IPS-15b (cell line): ENCODE results near the gene MLKL.
"Not testable (repeated sequence)": the region's sequence is repeated elsewhere in the genome, so short reads cannot be mapped to it uniquely, and the experiment has no call there.

Source experiments
- H3K27me3 ChIP-seq: one replicate; pipeline ENCODE4 v1.6.1; 2013; ENCODE audit warnings: low read length; ENCODE audit not compliant: control insufficient read depth, insufficient read depth
- H3K36me3 ChIP-seq: one replicate; pipeline ENCODE4 v1.6.1; 2013; ENCODE audit warnings: low read length; ENCODE audit not compliant: control insufficient read depth, insufficient read depth
- H3K4me1 ChIP-seq: one replicate; pipeline ENCODE4 v1.6.1; 2013; ENCODE audit warnings: mild to moderate bottlenecking, low read length; ENCODE audit not compliant: control insufficient read depth, insufficient read depth
- H3K4me3 ChIP-seq: one replicate; pipeline ENCODE4 v1.5.1; 2013; ENCODE audit warnings: low read depth, low read length
- H3K9ac ChIP-seq: one replicate; pipeline ENCODE4 v1.6.1; 2013; ENCODE audit warnings: low read depth, mild to moderate bottlenecking, low read length
- H3K9me3 ChIP-seq: one replicate; pipeline ENCODE4 v1.6.1; 2013; ENCODE audit warnings: mild to moderate bottlenecking, low read length; ENCODE audit not compliant: control insufficient read depth, insufficient read depth

Gene MLKL

GRCh38 chr16:74657870-74658642 lies 42.6 kb downstream of the MLKL start:
- Histone ChIP-seq H3K27me3 (no peaks in the 10 kb centered on the region), H3K4me1 (no peaks in the 10 kb centered on the region), H3K36me3 (peaks cover 28% of the 10 kb centered on the region), H3K9ac (no peak overlapping the region), H3K9me3 (no peaks in the 10 kb centered on the region), H3K4me3 (no peak overlapping the region)

GRCh38 chr16:74654536-74655050 lies 46.1 kb downstream of the MLKL start:
- H3K27me3 ChIP-seq, result no peaks in the 10 kb centered on the region
- H3K36me3 ChIP-seq, result peaks cover 30% of the 10 kb centered on the region
- H3K4me3 ChIP-seq, result no peak overlapping the region
- H3K4me1 ChIP-seq, result no peaks in the 10 kb centered on the region
- no peaks in the 10 kb centered on the region for H3K9me3 ChIP-seq
- H3K9ac ChIP-seq, result no peak overlapping the region

- H3K9me3 ChIP-seq, H3K4me3 ChIP-seq, H3K27me3 ChIP-seq, H3K9ac ChIP-seq, H3K4me1 ChIP-seq: not testable (repeated sequence)
- peaks cover 29% of the 10 kb centered on the region for H3K36me3 ChIP-seq
Observed at GRCh38 chr16:74652883-74653282, 47.8 kb downstream of the MLKL start.

- Histone ChIP-seq H3K9me3 (no peaks in the 10 kb centered on the region), H3K9ac (no peak overlapping the region), H3K36me3 (peaks cover 29% of the 10 kb centered on the region), H3K4me3 (no peak overlapping the region), H3K27me3 (no peaks in the 10 kb centered on the region), H3K4me1 (no peaks in the 10 kb centered on the region)
Observed at GRCh38 chr16:74652249-74652648, 48.4 kb downstream of the MLKL start.

- H3K4me3 ChIP-seq, result no peak overlapping the region
- no peaks in the 10 kb centered on the region for H3K4me1 ChIP-seq
- H3K27me3 ChIP-seq, result no peaks in the 10 kb centered on the region
- H3K36me3 ChIP-seq, result peaks cover 29% of the 10 kb centered on the region
- no peak overlapping the region for H3K9ac ChIP-seq
- no peaks in the 10 kb centered on the region for H3K9me3 ChIP-seq
Observed at GRCh38 chr16:74651841-74652240, 48.8 kb downstream of the MLKL start.

DNA sequence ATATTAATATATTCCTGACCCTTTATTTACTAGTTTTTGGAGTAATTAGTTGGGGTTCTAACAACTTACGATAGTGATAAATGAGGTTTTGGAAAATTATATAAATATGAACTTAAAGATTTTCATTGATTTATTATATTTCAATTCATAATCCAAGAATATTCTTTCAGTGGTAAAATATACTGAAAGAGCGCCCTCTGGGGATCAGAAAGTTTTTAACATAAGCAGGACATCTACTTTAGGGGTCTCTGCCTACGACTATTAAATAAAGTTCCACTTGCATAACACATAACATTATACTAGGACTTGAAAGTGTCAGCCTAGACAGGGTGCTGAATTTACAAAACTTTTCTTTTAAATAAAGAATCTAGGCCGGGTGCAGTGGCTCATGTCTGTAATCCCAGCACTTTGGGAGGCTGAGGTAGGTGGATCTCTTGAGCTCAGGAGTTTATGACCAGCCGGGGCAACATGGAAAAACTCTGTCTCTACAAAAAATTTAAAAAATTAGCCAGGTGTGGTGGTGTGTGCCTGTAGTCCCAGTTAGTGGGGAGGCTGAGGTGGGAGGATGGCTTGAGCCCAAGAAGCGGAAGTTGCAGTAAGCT lies 49.6 kb downstream of the MLKL start:
- Histone ChIP-seq H3K4me3 (no peak overlapping the region), H3K27me3 (no peaks in the 10 kb centered on the region), H3K4me1 (no peaks in the 10 kb centered on the region), H3K36me3 (peaks cover 32% of the 10 kb centered on the region), H3K9me3 (no peaks in the 10 kb centered on the region), H3K9ac (no peak overlapping the region)

DNA sequence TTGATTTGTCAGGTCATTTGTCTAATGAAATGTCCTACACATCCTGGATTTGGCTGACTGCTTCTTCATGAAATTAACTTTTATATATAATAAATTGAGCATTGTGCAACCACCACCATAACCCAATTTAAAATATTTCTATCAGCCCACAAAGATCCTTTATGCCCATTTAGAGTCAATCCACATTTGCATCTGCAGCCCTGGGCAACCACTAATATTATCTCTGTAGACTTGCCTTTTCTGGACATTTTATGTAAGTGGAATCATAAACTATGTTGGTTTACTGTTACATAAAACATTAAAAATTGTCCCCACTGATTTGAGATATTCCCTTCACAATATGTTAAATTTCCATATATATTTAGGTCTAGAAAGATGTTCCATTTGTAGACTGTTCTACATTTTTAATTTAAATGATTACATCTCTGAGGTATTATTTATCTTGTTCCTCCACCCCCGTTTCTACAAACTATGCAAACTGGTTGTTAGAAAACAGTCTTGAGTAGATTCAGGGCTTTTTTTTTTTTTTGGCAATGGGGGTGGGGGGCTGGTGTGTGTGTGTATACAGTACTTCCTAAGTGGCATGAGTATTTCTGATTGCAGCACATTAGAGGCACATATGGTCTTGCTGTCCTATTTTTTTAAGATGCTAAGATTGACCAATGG lies 50.7 kb downstream of the MLKL start:
- Histone ChIP-seq H3K9ac (no peak overlapping the region), H3K36me3 (peaks cover 37% of the 10 kb centered on the region), H3K27me3 (no peaks in the 10 kb centered on the region), H3K9me3 (no peaks in the 10 kb centered on the region), H3K4me3 (no peak overlapping the region), H3K4me1 (no peaks in the 10 kb centered on the region)

DNA sequence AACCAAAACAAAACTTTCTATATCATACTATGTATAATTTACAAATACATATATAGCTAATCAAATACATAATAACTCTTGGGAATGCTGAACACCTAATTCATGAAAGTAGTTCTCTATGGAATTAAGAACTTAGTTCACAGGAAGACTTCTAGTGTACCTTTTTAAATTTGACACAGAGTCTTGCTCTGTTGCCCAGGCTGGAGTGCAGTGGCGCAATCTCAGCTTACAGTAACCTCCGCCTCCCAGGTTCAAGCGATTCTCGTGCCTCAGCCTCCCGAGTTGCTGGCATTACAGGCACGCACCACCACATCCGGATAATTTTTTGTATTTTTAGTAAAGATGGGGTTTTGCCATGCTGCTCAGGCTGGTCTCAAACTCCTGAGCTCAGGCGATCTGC lies 58.7 kb downstream of the MLKL start:
- peaks cover 41% of the 10 kb centered on the region for H3K36me3 ChIP-seq
- H3K27me3 ChIP-seq, result no peaks in the 10 kb centered on the region
- H3K4me3 ChIP-seq, result no peak overlapping the region

GRCh38 chr16:74637742-74638453 lies 62.8 kb downstream of the MLKL start:
- Histone ChIP-seq H3K4me3 (no peak overlapping the region), H3K4me1 (no peaks in the 10 kb centered on the region), H3K27me3 (no peaks in the 10 kb centered on the region), H3K36me3 (peaks cover 34% of the 10 kb centered on the region), H3K9me3 (no peaks in the 10 kb centered on the region), H3K9ac (no peak overlapping the region)

More for the DNA sequence above, 58.7 kb downstream of the MLKL start:
- no peaks in the 10 kb centered on the region for H3K9me3 ChIP-seq
- no peak overlapping the region for H3K9ac ChIP-seq
- H3K4me1 ChIP-seq, result no peaks in the 10 kb centered on the region

- no peaks in the 10 kb centered on the region for H3K4me1 ChIP-seq
- H3K9ac ChIP-seq, result no peak overlapping the region
- peaks cover 42% of the 10 kb centered on the region for H3K36me3 ChIP-seq
- H3K9me3 ChIP-seq, result no peaks in the 10 kb centered on the region
- H3K27me3 ChIP-seq, result no peaks in the 10 kb centered on the region
- H3K4me3 ChIP-seq, result no peak overlapping the region
Observed at GRCh38 chr16:74635303-74635702, 65.4 kb downstream of the MLKL start.

- Histone ChIP-seq H3K27me3 (no peaks in the 10 kb centered on the region), H3K4me1 (no peaks in the 10 kb centered on the region), H3K9me3 (no peaks in the 10 kb centered on the region), H3K36me3 (peaks cover 43% of the 10 kb centered on the region), H3K9ac (no peak overlapping the region), H3K4me3 (no peak overlapping the region)
Observed at GRCh38 chr16:74633686-74634085, 67.0 kb downstream of the MLKL start.
